RWPE1 (cell line): ENCODE data around the gene WDPCP.
A peak's percentile ranks its signal among the peaks of the same experiment; 100 is the strongest.
"Not testable (repeated sequence)": the region's sequence is repeated elsewhere in the genome, so short reads cannot be mapped to it uniquely, and the experiment has no call there.

Experiments used
- CTCF ChIA-PET: fragments of 350-600 bp; sonication (Branson Sonifier 250); formaldehyde crosslinking; extraction: SDS; loops from one replicate; lab custom pipeline; 2021; lab: Yijun Ruan, JAX
- POLR2A ChIA-PET: fragments of 400-600 bp; formaldehyde crosslinking; extraction: SDS; loops from one replicate; lab custom pipeline; 2020; ENCODE audit warnings: antibody characterized with exemption; ENCODE audit not compliant: low non-redundant PET; lab: Yijun Ruan, JAX
- DNase-seq: peaks from one replicate; pipeline ENCODE4 v3.0.0; 2012; ENCODE audit warnings: low spot score
- H3K27ac ChIP-seq: fragments of 450-650 bp; 2 replicates; pipeline ENCODE4 v1.5.1; 2017
- CTCF ChIP-seq: fragments of 450-650 bp; conservative IDR thresholded peaks from 2 replicates; pipeline ENCODE4 v1.5.1; 2017; ENCODE audit warnings: low read depth, mild to moderate bottlenecking

WDPCP gene

GRCh38 chr2:63571291-63571690 is 17.0 kb downstream of the WDPCP start:
- no peak for DNase-seq
- no peak for TF ChIP-seq CTCF
- ChIA-PET CTCF (no interaction called here), POLR2A (no interaction called here)
- no peak overlapping the region for H3K27ac ChIP-seq

GRCh38 chr2:63569740-63570139 is 18.5 kb downstream of the WDPCP start:
- no peak for TF ChIP-seq CTCF
- no peak for DNase-seq
- POLR2A ChIA-PET: no interaction called here
- H3K27ac ChIP-seq: no peak overlapping the region
- CTCF ChIA-PET: no interaction called here

GRCh38 chr2:63562751-63563150 is 25.5 kb downstream of the WDPCP start:
- DNase-seq: no peak
- CTCF ChIA-PET: no interaction called here
- no peak overlapping the region for H3K27ac ChIP-seq
- POLR2A ChIA-PET: no interaction called here
- TF ChIP-seq CTCF: no peak

GRCh38 chr2:63558922-63559321 is 29.4 kb downstream of the WDPCP start:
- POLR2A ChIA-PET, CTCF ChIA-PET, DNase-seq, H3K27ac ChIP-seq: not testable (repeated sequence)

GRCh38 chr2:63557819-63558218 is 30.5 kb downstream of the WDPCP start:
- H3K27ac ChIP-seq, POLR2A ChIA-PET, CTCF ChIA-PET, DNase-seq: not testable (repeated sequence)

GRCh38 chr2:63555931-63556330 is 32.3 kb downstream of the WDPCP start:
- ChIA-PET CTCF (no interaction called here), POLR2A (no interaction called here)
- DNase-seq: no peak
- no peak for TF ChIP-seq CTCF
- H3K27ac ChIP-seq: no peak overlapping the region

GRCh38 chr2:63555299-63555698 is 33.0 kb downstream of the WDPCP start:
- CTCF ChIA-PET: no interaction called here
- no peak overlapping the region for H3K27ac ChIP-seq
- POLR2A ChIA-PET: no interaction called here
- no peak for DNase-seq
- TF ChIP-seq CTCF: no peak

GRCh38 chr2:63553049-63553448 is 35.2 kb downstream of the WDPCP start:
- POLR2A ChIA-PET: no interaction called here
- DNase-seq: peak; percentile 5
- no peak overlapping the region for H3K27ac ChIP-seq
- CTCF ChIA-PET: interaction anchor here (0.5 to 0.7 kb wide), 2 partner anchors 572 to 639 kb away, joined by 3 to 4 read pairs; no protein-coding TSS in a partner anchor
- no peak for TF ChIP-seq CTCF
